ENCODE data around the gene FOXJ3.

The FOXJ3 gene

DNA sequence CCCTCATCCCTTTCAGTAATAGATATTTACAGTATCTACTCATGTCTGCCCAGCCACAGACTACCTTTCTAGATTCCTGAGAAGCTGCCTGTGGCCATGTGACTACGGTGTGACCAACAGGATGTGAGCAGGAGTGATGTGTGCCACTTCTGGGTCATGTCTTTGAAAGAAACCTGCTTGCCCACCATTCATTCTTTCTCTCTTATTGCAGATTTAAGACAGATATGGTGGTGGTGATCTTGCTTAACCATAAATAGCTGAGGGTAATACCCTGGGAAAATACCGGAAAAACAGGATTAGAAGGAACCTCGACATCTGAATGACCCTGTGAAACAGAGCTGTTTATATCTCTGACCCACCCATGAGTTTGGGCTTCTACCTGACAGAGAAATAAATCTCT lies 128.9 kb downstream of the FOXJ3 start:
- no peak for DNase-seq (ENCODE audit: extremely low spot score)
- POLR2A ChIA-PET, result no interaction called here

DNA sequence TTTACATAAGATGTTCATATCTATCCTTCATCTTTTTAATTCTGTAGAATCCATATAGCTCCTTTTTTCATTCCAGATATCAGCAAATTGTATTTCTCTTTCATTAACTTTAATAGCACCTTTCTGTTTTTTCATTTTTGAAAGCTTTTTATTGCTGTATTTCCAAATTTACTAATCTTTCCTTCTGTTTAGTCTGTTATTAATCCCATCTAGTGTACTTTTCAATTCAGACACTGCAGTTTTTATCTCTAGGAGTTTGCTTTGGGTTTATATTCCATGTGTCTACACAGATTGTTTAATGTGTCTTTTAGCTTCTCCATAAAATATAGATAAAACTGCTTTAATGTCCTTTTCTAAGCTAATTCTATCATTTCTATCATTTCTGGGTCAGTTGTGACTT lies 133.0 kb downstream of the FOXJ3 start:
- TF ChIP-seq, protein P1, sequence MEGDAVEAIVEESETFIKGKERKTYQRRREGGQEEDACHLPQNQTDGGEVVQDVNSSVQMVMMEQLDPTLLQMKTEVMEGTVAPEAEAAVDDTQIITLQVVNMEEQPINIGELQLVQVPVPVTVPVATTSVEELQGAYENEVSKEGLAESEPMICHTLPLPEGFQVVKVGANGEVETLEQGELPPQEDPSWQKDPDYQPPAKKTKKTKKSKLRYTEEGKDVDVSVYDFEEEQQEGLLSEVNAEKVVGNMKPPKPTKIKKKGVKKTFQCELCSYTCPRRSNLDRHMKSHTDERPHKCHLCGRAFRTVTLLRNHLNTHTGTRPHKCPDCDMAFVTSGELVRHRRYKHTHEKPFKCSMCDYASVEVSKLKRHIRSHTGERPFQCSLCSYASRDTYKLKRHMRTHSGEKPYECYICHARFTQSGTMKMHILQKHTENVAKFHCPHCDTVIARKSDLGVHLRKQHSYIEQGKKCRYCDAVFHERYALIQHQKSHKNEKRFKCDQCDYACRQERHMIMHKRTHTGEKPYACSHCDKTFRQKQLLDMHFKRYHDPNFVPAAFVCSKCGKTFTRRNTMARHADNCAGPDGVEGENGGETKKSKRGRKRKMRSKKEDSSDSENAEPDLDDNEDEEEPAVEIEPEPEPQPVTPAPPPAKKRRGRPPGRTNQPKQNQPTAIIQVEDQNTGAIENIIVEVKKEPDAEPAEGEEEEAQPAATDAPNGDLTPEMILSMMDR (IDR thresholded peaks at IDR 0.05; ENCODE audit: control extremely low read depth, extremely low read depth, low read depth, missing control alignments), result no peak
- CTCF ChIA-PET, result interaction anchor here (1.1 to 1.5 kb wide), 2 partner anchors 9 to 14 kb away, joined by 3 read pairs; no protein-coding TSS in a partner anchor
- no peak for DNase-seq (ENCODE audit: extremely low spot score)
- POLR2A ChIA-PET, result no interaction called here

More for the DNA sequence above, 128.9 kb downstream of the FOXJ3 start:
- TF ChIP-seq, protein P1 (IDR thresholded peaks at IDR 0.05; ENCODE audit: control extremely low read depth, extremely low read depth, low read depth, missing control alignments), result no peak
- CTCF ChIA-PET, result interaction anchor here (1.0 to 2.5 kb wide), 2 partner anchors 9 to 33 kb away, joined by 4 to 9 read pairs; no protein-coding TSS in a partner anchor

DNA sequence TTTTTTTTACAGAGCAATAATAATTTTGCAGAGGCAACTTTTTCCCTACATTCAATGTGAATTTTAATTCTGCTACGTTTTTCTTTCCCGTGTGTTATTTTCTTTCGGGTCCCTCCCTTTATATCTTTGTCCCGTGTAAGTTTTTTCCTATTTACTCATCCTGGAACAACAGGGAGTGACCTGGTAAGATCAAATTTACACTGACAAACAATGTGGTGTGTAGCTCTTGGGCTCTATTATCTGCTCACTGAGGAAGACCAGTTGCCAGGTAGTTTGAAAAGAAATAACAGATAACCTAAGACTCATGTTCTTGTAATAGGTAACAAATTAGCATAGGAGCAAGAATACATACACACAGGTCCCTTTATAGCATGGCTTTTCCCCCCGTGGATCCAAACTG lies 136.8 kb downstream of the FOXJ3 start:
- ChIA-PET POLR2A (no interaction called here), CTCF (no interaction called here)
- TF ChIP-seq, protein P1 (IDR thresholded peaks at IDR 0.05; ENCODE audit: control extremely low read depth, extremely low read depth, low read depth, missing control alignments), result no peak
- no peak for DNase-seq (ENCODE audit: extremely low spot score)

DNA sequence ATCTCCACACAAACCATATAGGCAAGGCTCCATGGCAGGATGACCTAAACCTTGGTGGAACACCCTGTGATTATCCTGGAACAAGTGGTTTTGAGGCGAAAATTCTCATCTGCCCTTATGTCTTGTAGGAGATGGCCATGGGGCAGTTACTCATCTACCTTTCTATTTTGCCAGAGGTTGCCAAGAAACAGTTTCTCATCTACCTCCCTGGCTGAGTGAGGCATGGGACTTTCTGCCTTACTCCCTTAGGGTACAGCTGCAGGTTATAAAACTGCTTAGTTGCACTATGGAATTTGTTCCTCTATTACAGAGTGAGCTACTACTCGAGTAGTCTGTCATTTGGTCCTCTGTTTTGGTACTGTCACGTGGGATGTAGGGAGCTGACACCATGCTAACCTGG lies 139.2 kb downstream of the FOXJ3 start:
- CTCF ChIA-PET, result interaction anchor here (1.3 to 3.7 kb wide), 2 partner anchors 20 to 23 kb away, joined by 4 to 17 read pairs; no protein-coding TSS in a partner anchor
- TF ChIP-seq, protein P1 (IDR thresholded peaks at IDR 0.05; ENCODE audit: control extremely low read depth, extremely low read depth, low read depth, missing control alignments), result no peak
- POLR2A ChIA-PET, result no interaction called here

DNA sequence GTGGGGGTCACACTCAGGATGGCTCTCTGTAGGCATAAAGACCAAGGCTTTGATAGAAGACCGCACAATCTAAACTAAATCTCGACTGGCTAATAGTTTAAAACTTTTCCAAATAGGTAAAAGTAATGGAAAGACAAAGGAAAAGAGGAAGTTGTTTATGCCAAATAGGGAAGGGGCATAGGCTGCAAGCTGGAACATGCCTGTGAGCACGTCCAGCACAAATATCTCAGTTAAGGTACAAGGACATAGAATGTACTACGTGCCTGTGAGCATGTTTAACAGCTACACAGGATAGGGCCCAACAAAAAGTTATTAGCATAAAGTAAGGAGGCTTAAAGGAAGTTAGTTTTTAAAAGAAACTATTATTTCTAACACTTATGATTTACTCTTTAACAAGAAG lies 142.9 kb downstream of the FOXJ3 start:
- CTCF ChIA-PET, result interaction anchor here (1.2 to 1.4 kb wide), 4 partner anchors 14 to 128 kb away, joined by 3 to 10 read pairs (median 3); no protein-coding TSS in a partner anchor
- no peak for DNase-seq (ENCODE audit: extremely low spot score)
- POLR2A ChIA-PET, result no interaction called here
- TF ChIP-seq, protein P1 (IDR thresholded peaks at IDR 0.05; ENCODE audit: control extremely low read depth, extremely low read depth, low read depth, missing control alignments), result no peak

More for the DNA sequence above, 139.2 kb downstream of the FOXJ3 start:
- no peak for DNase-seq (ENCODE audit: extremely low spot score)

DNA sequence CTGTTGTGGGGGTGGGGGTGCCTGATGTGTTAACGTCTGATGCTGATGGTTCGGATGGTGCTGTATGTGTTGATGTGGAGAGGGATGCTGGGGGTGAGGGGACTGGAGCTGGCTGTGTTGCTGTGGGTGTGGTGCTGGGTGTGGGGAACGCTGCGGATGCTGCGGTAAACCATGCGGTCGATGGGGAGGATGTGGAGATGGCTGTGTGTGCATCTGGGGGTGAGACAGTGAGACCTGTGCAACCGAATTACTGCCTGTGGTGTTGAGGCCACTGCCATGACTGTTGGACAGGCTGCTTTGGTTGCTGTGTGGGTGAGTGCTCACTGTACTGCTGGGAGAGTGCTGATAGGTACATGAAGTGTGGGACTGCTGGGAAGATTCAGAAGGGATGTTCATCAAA lies 143.7 kb downstream of the FOXJ3 start:
- ChIA-PET POLR2A (no interaction called here), CTCF (interaction anchor here (1.0 to 1.4 kb wide), 3 partner anchors 16 to 129 kb away, joined by 3 read pairs; no protein-coding TSS in a partner anchor)
- TF ChIP-seq, protein P1 (IDR thresholded peaks at IDR 0.05; ENCODE audit: control extremely low read depth, extremely low read depth, low read depth, missing control alignments), result no peak
- no peak for DNase-seq (ENCODE audit: extremely low spot score)

Data from GM10248 (cell line).